Measurements from ENCODE around the gene COL16A1.

The COL16A1 gene

DNA sequence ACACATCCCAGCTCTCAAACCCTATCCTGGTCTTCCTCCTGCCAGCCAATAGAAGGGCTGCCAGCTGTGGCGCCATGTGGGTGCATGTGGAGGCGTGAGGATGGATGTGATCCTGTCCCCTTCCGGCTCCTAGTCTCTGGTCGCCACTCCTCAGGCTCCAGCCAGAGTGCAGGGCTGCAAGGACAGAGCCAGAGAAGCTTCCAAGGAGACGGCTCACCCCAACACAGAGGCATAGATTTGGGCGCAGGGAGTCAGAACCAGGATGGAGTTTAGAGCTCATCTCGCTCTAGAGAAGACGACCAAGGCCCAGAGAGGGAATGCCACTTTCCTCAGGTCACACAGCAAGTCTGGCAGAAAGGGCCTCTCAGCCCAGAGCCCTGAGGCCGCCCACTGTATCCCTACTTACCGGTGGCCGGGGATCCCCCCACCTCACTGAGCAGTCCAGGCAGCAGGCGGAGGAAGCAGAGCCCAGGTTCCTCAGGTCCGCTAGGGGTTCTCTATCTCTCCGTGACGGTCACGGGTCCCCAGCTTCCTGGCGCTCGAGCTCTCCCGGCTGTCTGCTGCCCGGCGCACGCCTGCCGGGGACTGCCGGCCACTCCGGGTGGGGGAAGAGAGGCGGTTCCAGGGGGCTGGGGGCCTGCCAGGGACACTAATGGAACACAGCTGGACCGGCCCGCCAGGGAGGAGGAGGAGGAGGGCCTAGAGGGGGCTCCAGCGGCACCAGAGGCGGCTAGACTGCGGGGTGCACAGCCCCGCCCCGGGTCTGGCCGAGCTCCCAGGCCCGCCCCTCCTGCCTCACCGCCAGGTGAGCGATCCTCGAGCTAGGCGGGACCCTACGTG lies at the start of gene COL16A1:
COL16A1 (minus strand) TSS at position 587 of the 840 bp plus-strand sequence. CDS start 1,824 bp downstream, outside the sequence.
- DNase-seq (ENCODE audit: low read depth in 2 of 2), result no peak

DNA sequence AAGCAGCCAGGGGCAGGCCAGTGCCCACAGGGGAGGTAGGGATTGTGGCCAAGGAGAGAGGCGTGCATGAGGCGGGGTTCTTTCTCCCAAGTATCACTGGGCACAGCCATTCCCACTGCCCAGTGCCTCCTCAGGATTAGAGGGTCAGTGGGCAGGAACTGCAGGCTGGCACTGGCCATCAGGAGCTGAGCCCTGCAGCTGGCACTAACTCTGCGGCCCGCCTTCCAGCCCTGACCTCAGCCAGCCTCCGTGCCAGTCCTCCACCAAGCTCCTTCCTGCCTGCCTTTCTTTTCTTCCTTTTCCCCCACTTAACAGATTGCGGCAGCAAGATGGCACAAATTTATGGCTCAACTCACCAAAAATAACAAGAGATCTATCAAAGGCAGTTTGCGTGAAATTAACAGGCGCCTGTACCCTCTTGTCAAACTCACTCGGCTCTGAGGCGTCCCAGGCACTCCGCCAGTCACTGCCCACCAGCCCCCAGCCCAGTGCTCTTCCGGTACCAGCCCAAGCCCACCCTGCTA lies 49.2 kb upstream of the COL16A1 start:
- no peak for DNase-seq (ENCODE audit: low read depth in 2 of 2)

GRCh38 chr1:31752258-31752657 lies 48.4 kb upstream of the COL16A1 start:
- DNase-seq (ENCODE audit: low read depth in 2 of 2), result no peak

DNA sequence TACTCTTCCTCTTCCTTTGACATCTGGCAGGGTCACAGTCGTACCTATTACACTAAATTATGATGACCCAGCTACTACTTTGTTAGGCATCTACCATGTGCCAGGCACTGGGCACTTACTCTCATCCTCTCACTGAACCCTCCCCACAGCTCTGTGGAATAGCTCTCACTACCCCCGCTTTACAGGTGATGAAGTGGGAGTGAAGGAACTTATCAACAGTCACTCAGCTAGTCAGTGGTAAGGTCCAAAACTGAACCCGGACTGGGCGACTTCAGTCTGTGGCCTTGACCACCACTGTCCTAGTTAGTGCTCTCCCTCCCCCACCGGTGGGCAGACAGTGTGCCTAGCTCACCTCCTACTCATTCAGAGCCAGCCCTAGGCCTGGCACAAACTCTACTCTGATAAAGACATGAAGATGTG lies 48.0 kb upstream of the COL16A1 start:
- DNase-seq (ENCODE audit: low read depth in 2 of 2), result no peak

- DNase-seq (ENCODE audit: low read depth in 2 of 2), result no peak
Observed at GRCh38 chr1:31750858-31751510, 47.2 kb upstream of the COL16A1 start.

- no peak for DNase-seq (ENCODE audit: low read depth in 2 of 2)
Observed at GRCh38 chr1:31749785-31750735, 46.2 kb upstream of the COL16A1 start.

DNA sequence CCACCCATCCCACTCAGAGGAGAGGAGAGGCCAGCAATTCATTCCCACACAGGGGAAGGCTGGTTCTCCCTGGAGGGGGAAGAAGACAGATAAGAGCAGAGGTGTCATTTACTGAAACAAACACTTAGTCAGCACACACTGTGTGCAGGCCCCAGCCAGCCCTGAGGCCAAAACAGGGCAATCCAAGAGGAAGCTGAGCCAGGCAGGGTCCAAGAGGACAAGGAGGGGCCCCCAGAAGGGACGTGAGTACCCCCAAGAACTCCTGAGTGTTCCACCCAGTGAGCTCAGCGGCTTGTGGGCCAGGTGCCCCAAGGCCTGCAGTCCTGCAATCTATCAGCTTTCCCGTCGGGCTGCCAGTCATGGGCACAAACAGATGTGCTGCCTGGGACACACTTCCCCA lies 44.5 kb upstream of the COL16A1 start:
- no peak for DNase-seq (ENCODE audit: low read depth in 2 of 2)

- DNase-seq (ENCODE audit: low read depth in 2 of 2), result no peak
Observed at GRCh38 chr1:31747304-31747703, 43.5 kb upstream of the COL16A1 start.

- no peak for DNase-seq (ENCODE audit: low read depth in 2 of 2)
Observed at GRCh38 chr1:31746687-31747086, 42.9 kb upstream of the COL16A1 start.

GRCh38 chr1:31745946-31746670 lies 42.3 kb upstream of the COL16A1 start:
- no peak for DNase-seq (ENCODE audit: low read depth in 2 of 2)

GRCh38 chr1:31745096-31745945 lies 41.5 kb upstream of the COL16A1 start:
- peak in 1 of 2 experiments; percentile 54 for DNase-seq (ENCODE audit: low read depth in 2 of 2)

DNA sequence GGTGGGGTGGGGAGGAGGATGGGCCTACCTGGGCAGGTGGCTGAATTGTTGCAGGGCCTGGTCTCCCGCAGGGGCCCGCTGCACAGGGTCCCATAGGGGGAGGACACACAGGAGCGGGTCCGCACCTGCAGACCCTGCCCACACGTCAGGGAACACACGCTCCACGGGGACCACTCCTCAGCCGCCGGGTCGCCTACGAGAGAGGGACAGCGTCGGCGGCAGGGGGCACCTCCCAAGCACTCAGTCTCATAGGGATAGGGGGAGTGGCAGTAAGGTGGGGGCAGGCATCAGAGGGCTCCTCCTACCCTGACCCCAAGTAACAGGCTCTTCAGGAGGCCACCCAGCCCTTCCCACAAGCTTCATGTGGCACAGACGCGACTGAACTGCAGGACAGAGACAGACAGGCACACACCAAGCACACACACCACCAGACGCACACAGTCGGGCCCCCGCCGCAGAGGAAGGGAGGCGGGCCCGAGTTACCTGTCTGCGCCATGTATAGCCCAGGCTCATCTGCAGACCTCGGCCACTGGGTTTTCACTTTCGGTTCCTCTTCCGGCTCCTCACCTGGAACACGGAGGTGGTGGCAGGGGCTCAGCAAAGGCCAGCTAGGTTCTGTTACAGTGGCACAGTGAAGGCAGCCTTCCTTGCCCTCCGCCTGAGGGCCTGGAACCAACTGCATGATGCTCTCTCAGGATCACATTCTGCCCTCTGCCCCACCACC lies 40.5 kb upstream of the COL16A1 start:
- no peak for DNase-seq (ENCODE audit: low read depth in 2 of 2)

- no peak for DNase-seq (ENCODE audit: low read depth in 2 of 2)
Observed at GRCh38 chr1:31742462-31743212, 38.8 kb upstream of the COL16A1 start.

GRCh38 chr1:31739346-31739745 lies 35.5 kb upstream of the COL16A1 start:
- DNase-seq (ENCODE audit: low read depth in 2 of 2), result peak in 1 of 2 experiments; percentile 47

DNA sequence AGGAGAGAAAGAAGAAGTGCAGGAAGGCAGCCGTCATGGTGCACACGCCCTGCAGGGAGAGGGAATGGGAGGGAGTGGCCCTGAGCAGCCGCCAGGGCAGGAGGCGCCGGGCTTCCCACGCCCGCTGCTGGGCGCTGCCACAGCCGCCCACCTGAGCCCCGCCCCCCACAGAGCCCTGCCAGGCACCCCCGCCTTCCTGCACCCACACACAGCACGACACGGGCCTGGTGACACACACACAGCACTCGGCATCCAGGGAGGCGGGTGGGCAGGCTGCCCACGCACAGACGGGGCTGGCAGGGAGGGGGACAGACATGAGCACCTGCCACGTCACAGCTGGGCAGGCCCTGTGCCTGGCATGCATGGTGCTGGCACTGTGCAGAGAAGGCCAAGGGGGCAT lies 32.9 kb upstream of the COL16A1 start:
- DNase-seq (ENCODE audit: low read depth in 2 of 2), result no peak

DNA sequence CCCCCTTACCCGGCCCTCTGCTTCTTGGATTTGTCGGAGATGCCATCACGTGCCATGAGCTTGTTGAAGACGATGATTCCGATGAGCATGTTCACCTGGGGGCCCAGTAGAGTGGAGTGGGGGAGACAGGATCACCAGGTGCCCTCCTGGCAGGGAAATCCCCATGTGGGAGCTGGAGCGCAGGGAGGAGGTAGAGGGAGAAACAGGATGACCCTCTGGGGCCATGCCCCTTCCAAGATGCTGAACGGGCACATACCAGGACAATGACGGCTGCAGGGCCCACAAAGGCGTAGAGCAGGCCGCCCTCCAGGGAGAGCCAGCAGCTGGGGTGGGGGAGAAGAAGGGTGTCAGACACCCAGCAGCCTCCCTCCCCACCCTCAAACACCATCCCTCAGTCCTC lies 31.8 kb upstream of the COL16A1 start:
- no peak for DNase-seq (ENCODE audit: low read depth in 2 of 2)

GRCh38 chr1:31734582-31735107 lies 30.8 kb upstream of the COL16A1 start:
- DNase-seq (ENCODE audit: low read depth in 2 of 2), result no peak

Measured in stimulated activated CD4-positive, alpha-beta T cell treated with anti-CD3 and anti-CD28 coated beads, Interleukin-12 subunit alpha, Interleukin-12 subunit beta, amount 100 ng/mL, for 24 hours (primary cell).